ENCODE results near the gene CMIP.

Gene CMIP

GRCh38 chr16:81694494-81695280 is 250.1 kb downstream of the CMIP start:
- no peak for DNase-seq

- DNase-seq = no peak
Measured at GRCh38 chr16:81695321-81696165, 250.9 kb downstream of the CMIP start.

GRCh38 chr16:81696166-81696960 is 251.8 kb downstream of the CMIP start:
- DNase-seq = no peak

- peak; percentile 66 to 70 for DNase-seq
Measured at GRCh38 chr16:81696961-81697615, 252.5 kb downstream of the CMIP start.

- DNase-seq = no peak
Measured at GRCh38 chr16:81697616-81698309, 253.2 kb downstream of the CMIP start.

GRCh38 chr16:81698310-81698641 is 253.7 kb downstream of the CMIP start:
- DNase-seq = no peak

GRCh38 chr16:81699596-81699995 is 255.0 kb downstream of the CMIP start:
- DNase-seq = no peak

- DNase-seq = no peak
Measured at GRCh38 chr16:81700071-81700779, 255.6 kb downstream of the CMIP start.

- no peak for DNase-seq
Measured at GRCh38 chr16:81700780-81701165, 256.2 kb downstream of the CMIP start.

GRCh38 chr16:81701296-81701970 is 256.8 kb downstream of the CMIP start:
- no peak for DNase-seq

- no peak for DNase-seq
Measured at GRCh38 chr16:81702506-81702905, 257.9 kb downstream of the CMIP start.

GRCh38 chr16:81703177-81704155 is 258.9 kb downstream of the CMIP start:
- DNase-seq = no peak

GRCh38 chr16:81705261-81705660 is 260.7 kb downstream of the CMIP start:
- DNase-seq = no peak

- no peak for DNase-seq
Measured at GRCh38 chr16:81706327-81707295, 262.0 kb downstream of the CMIP start.

GRCh38 chr16:81707411-81708265 is 263.0 kb downstream of the CMIP start:
- DNase-seq = no peak

GRCh38 chr16:81708266-81709015 is 263.8 kb downstream of the CMIP start:
- no peak for DNase-seq
